GM18870 (cell line): Measurements from ENCODE around the gene DUSP9.

ENCODE experiments used
- ATAC-seq: cut with Tn5 transposase; IDR thresholded peaks from one replicate; pipeline ENCODE4 v1.9.1; 2021; ENCODE audit warnings: moderate library complexity; ENCODE audit not compliant: unreplicated experiment

The DUSP9 gene

DNA sequence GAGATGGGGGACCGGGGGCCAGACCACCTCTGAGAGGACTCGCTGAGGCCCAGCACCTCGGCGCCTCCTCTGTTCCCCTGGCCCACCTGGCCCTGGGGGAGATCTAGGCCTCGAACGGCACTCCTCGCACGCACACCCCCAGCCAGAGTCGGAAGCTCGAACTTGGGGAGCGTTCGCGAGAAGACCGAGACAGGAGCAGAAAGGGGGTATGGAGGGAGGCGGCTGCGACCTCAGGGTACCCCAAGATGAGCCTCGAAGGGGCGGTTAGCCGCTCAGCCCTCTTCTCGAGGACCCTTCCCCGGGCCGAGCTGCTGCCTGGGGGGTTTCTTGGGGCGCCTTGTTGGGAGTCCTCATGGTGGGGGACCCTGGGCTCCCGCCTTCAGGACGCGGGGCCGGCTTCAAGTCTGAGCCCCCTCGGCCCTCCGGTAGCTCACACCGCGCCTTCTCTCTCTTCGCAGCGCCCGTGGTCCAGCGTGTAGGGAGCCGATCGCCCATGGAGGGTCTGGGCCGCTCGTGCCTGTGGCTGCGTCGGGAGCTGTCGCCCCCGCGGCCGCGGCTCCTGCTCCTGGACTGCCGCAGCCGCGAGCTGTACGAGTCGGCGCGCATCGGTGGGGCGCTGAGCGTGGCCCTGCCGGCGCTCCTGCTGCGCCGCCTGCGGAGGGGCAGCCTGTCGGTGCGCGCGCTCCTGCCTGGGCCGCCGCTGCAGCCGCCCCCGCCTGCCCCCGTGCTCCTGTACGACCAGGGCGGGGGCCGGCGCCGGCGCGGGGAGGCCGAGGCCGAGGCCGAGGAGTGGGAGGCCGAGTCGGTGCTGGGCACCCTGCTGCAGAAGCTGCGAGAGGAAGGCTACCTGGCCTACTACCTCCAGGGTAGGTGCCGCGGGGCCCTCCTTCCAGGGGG is 706 bp downstream of the DUSP9 start:
- ATAC-seq: no peak

DNA sequence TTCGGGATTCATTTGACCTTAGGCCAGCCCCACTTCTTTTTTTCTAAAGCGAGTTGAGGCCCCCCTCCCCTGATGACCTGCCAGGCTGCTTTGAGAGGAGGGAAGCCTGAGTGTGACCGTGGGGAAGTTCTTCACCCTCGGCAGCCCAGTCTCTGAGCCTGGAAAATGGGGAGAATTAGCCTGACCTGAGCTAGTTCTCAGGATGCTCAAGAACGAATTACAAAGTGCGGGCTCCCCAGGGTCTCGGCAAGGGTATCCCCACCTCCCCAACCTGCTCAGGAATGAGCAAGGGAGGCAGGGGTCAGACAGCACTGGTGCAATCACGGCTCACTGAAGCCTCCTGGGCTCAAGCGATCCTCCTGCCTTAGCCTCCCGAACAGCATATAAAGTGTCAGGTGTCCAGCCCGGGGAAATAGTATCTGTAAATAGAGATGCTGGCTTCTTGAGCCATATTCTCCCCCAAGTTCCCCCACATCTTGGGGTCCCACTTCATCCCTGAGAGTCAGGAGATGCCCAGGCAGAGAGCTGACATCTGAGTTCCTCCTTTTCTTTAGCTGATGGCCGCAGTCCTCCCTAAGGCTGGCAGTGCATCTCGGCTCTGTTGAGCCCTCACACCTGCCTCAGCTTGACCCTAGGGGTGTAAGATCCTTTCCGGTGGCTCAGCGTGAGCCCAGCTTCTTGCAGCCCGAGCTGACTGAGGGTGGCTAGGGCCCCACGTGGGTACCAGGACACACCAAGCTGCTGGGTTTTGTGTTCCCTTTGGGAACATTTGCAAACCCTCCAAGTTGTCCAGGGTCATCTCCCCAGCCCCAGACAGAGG is 1.6 kb downstream of the DUSP9 start:
- ATAC-seq: no peak

GRCh38 chrX:153649178-153649914 is 2.3 kb downstream of the DUSP9 start:
- no peak for ATAC-seq

GRCh38 chrX:153649915-153650782 is 3.1 kb downstream of the DUSP9 start:
- no peak for ATAC-seq

GRCh38 chrX:153650959-153651358 is 4.0 kb downstream of the DUSP9 start:
- no peak for ATAC-seq

GRCh38 chrX:153651540-153652079 is 4.6 kb downstream of the DUSP9 start:
- ATAC-seq: no peak

- ATAC-seq: no peak
These were observed 6.6 kb downstream of the DUSP9 start for GRCh38 chrX:153653556-153653955.

DNA sequence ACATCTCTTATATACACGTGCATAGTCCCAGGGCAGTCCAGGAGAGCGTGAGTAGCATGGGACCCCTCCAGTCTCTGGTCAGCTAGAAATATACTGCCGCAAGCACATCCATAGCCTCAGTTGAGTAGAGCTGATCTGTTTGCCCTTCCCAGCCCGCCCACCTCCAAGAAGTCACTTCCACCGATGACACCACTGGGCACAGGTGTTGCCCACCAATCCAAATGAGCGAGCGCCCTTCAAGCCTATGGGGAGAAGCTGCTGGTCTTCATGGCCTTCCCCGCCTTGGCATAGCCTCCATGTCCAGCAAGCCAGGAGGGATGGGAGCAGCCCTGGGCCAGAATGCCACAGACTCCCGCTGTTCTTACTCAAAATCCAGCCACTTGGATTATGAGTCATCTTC is 10.2 kb downstream of the DUSP9 start:
- ATAC-seq: no peak

- no peak for ATAC-seq
These were observed 12.3 kb downstream of the DUSP9 start for GRCh38 chrX:153659268-153659667.

- no peak for ATAC-seq
These were observed 15.3 kb downstream of the DUSP9 start for GRCh38 chrX:153662266-153662665.

DNA sequence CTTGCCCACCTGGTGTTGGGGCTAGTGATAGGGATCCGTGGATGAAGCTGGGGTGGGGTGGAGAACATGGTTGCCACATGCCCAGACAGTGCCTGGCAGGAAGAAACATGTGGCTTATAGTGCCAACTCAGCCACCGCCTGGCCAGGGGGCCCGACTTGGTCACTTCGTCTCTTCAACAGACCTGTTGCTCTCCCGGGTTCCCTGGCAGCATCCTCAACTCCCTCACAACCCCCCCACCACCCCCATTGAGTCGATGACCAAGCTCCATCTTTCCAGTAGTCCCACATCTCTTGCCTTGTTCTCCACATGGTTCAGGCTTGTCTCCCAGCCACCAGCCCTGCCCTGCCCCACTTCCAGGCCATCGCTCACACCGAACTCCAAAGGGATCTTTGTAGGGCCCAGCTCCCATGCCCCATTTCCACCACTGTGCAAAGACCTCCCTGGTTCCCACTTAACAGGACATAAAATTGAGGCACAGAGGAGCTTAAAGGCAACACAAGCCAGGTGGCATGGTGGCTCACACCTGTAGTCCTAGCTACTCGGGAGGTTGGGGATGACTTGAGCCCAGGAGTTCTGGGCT is 18.8 kb downstream of the DUSP9 start:
- ATAC-seq: no peak

GRCh38 chrX:153667281-153667955 is 20.4 kb downstream of the DUSP9 start:
- no peak for ATAC-seq

- ATAC-seq: no peak
These were observed 21.0 kb downstream of the DUSP9 start for GRCh38 chrX:153667956-153668396.

DNA sequence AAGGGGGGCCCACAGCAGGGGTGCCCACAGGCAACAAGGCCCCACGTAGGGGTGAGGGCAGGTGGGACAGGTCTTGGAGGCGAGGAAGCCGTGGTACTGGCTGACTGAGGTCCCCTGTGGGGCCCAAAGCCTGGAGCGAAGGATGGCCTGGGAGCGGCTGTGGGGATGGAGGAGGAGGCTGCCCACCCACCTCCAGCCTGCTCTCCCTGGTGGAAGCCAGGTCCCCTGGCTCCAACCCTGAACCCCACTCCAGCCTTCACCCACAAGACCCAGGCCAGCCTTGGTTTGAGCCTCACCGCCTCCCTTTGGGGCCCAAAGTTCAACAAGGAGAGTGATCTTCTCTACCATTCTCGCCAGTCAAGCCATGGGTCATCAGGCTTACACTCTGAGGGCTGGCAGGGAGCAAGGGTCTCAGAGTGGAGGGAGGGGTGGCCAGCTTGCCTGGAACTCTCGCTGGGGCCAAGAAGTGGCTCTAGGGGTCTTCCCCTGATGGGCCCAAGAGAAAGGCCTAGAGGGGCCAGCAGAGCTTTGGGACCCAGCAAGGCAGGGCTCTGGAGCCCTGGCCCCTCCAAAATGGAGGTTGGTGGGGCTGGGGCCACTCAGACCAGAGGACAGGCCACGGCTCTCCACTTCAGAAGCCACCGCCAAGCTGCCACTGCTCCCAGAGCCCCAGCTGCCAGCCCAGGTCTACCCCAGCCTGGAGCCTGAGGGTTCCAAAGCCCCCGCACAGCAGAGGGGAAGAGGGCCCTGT is 21.6 kb downstream of the DUSP9 start:
- no peak for ATAC-seq

- no peak for ATAC-seq
These were observed 22.3 kb downstream of the DUSP9 start for GRCh38 chrX:153669174-153669890.

DNA sequence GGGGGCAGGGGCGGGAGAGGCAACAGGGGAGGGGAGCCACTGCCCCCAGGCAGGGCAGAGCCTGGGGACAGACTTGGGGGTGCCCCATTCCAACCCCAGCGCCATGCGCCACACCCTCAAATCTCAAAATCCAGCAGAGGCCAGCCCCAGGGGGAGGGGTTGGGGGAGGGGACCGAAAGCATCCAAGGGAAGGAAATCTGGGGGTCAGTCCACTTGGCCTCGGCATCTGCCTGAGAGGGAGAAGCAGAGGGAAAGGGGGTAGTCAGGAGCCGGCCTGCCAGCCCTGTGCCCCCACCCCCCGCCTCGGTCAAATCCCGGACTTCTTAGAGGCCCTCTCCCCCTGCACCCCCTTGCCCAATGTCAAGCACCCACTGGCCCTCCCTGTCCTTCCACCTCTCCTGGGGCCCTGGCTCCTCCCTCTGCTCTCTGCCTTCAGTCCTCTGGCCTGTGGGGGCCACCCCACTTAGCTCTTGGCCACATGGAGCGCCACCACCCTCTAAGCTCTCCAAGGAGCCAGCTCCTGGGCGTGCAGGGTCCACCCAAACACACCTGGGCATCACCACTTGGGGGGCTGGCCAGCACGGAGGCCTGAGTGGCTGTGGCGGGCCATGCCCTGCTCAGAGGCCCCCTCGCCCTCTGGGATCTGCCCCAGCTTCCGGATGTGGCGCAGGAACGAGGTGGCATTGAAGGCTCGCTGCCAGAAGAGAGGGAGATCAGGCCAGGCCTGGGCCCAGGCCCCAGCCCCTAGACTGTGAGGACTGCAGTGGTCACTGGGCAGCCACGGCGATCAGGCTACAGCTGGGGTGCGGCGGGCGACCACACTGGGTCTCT is 23.1 kb downstream of the DUSP9 start:
- ATAC-seq: no peak
